ENCODE data around the gene CBLL2. TPM values are rescaled to one million over a fixed set of nuclear protein-coding genes. Genes with fewer than 3 reads are reported as not detected.

CBLL2 gene
- total and polyA plus RNA-seq, 3 donors from 2014 or later: 2.2 to 14.8 (median 4.3) TPM

DNA sequence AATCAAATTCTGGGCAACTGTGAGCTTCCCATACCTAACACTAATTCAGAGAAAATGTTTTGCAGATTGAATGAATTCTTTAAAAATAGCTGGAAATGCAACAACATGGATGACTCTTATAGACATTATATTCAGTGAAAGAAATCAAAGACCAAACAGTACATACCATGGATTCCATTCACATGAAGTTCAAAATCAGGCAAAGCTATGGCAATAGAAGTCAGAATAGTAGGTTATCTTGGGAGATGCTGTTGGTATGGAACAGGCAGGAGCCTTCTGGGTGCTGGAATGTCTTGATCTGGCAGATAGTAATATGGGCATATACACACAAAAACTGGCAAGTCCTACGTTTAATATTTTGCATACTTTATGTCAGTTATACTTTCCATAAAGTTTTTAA is 25.5 kb upstream of the CBLL2 start:
- DNase-seq: no peak
- Histone ChIP-seq H3K4me1 (no peaks in the 10 kb centered on the region), H3K27me3 (no peaks in the 10 kb centered on the region), H3K4me3 (no peak overlapping the region), H3K9me3 (no peaks in the 10 kb centered on the region), H3K36me3 (ENCODE audit: low read depth, missing control alignments) (no peaks in the 10 kb centered on the region), H3K27ac (no peak overlapping the region)
- intact Hi-C loops (cut with DNase I; ENCODE audit: low total_unique reads): no loop called here
- TF ChIP-seq, protein P1, sequence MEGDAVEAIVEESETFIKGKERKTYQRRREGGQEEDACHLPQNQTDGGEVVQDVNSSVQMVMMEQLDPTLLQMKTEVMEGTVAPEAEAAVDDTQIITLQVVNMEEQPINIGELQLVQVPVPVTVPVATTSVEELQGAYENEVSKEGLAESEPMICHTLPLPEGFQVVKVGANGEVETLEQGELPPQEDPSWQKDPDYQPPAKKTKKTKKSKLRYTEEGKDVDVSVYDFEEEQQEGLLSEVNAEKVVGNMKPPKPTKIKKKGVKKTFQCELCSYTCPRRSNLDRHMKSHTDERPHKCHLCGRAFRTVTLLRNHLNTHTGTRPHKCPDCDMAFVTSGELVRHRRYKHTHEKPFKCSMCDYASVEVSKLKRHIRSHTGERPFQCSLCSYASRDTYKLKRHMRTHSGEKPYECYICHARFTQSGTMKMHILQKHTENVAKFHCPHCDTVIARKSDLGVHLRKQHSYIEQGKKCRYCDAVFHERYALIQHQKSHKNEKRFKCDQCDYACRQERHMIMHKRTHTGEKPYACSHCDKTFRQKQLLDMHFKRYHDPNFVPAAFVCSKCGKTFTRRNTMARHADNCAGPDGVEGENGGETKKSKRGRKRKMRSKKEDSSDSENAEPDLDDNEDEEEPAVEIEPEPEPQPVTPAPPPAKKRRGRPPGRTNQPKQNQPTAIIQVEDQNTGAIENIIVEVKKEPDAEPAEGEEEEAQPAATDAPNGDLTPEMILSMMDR (IDR thresholded peaks at IDR 0.05): no peak
- no peak for TF ChIP-seq POLR2A (IDR thresholded peaks at IDR 0.05)
- 83 to 100% methylated on average over 1 of the region's 1 CpG for WGBS, 2 donors

DNA sequence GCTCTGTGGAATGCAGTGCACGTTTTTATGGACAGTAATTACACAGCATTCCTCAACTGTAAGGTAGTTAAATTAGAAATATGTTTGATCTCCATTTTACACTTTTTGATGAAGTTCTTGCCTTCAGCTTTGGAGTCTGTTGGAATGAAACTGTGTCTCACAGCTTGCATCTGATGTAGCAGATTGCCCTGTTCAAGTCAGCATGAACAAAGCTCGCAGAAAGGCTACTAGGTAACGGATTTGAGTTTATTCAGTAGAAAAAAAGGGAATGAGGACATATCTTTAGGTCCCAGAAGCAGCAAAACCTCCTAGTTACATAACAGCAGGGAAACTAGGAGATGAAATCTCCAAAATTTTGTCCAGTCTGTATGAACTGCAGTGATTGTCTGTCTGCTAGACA is 24.3 kb upstream of the CBLL2 start:
- Histone ChIP-seq H3K9me3 (no peaks in the 10 kb centered on the region), H3K27ac (no peak overlapping the region), H3K4me1 (no peaks in the 10 kb centered on the region), H3K36me3 (ENCODE audit: low read depth, missing control alignments) (no peaks in the 10 kb centered on the region), H3K4me3 (no peak overlapping the region), H3K27me3 (no peaks in the 10 kb centered on the region)
- intact Hi-C loops (cut with DNase I; ENCODE audit: low total_unique reads): no loop called here
- TF ChIP-seq, protein P1 (IDR thresholded peaks at IDR 0.05): no peak
- TF ChIP-seq POLR2A (IDR thresholded peaks at IDR 0.05): no peak
- WGBS, 2 donors: 69 to 86% methylated on average over 3 of the region's 3 CpGs
- no peak for DNase-seq

DNA sequence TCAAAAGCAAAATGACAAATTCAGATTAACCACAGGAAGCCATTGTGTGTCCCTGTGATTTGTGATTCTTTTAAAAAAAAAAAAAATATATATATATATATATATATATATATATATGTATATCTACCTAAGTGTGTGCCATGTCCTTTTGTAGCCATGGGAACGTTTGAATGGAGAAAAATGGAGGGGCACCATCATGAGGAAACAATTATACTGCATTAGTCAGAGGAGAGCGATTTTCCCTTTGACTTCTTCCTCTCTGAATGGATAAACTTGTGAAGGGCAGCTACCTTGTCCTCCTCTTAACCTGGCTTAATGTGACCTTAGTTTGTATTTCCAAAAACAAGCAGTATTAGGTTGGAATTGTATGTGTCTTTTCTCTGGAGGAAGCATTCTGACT is 23.3 kb upstream of the CBLL2 start:
- no peak for DNase-seq
- H3K27me3 ChIP-seq: no peaks in the 10 kb centered on the region
- no peak for TF ChIP-seq POLR2A (IDR thresholded peaks at IDR 0.05)
- TF ChIP-seq, protein P1 (IDR thresholded peaks at IDR 0.05): no peak
- WGBS, 2 donors: 75 to 83% methylated on average over 2 of the region's 2 CpGs
- no peaks in the 10 kb centered on the region for H3K9me3 ChIP-seq
- no peaks in the 10 kb centered on the region for H3K4me1 ChIP-seq
- H3K4me3 ChIP-seq: no peak overlapping the region
- H3K36me3 ChIP-seq (ENCODE audit: low read depth, missing control alignments): no peaks in the 10 kb centered on the region
- no peak overlapping the region for H3K27ac ChIP-seq
- intact Hi-C loops (cut with DNase I; ENCODE audit: low total_unique reads): no loop called here

DNA sequence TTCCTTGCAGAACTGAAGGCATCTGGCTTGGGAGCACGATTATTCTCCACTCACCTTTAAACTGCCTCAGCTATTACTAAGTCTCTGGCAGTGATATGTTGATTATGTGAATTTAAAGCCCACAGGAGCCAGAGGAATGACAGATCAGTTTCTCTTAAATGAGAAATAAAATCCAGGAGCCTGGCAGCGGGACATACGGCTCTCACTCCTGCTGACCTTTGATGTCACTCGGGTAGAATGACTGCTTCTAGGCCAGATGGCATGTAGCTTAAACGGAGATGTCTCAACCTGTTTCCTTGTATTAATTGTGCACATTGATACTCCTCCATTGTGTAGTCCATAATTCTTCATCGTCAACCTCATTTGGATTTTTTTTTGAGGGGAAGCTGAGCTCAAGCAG is 4.0 kb upstream of the CBLL2 start:
- H3K36me3 ChIP-seq (ENCODE audit: low read depth, missing control alignments): no peaks in the 10 kb centered on the region
- no peak for DNase-seq
- H3K27ac ChIP-seq: no peak overlapping the region
- no peak overlapping the region for H3K4me3 ChIP-seq
- H3K9me3 ChIP-seq: no peaks in the 10 kb centered on the region
- TF ChIP-seq POLR2A (IDR thresholded peaks at IDR 0.05): no peak
- TF ChIP-seq, protein P1 (IDR thresholded peaks at IDR 0.05): no peak
- H3K4me1 ChIP-seq: no peaks in the 10 kb centered on the region
- H3K27me3 ChIP-seq: no peaks in the 10 kb centered on the region
- intact Hi-C loops (cut with DNase I; ENCODE audit: low total_unique reads): no loop called here
- 75 to 86% methylated on average over 3 to 6 of the region's 6 CpGs for WGBS, 2 donors

DNA sequence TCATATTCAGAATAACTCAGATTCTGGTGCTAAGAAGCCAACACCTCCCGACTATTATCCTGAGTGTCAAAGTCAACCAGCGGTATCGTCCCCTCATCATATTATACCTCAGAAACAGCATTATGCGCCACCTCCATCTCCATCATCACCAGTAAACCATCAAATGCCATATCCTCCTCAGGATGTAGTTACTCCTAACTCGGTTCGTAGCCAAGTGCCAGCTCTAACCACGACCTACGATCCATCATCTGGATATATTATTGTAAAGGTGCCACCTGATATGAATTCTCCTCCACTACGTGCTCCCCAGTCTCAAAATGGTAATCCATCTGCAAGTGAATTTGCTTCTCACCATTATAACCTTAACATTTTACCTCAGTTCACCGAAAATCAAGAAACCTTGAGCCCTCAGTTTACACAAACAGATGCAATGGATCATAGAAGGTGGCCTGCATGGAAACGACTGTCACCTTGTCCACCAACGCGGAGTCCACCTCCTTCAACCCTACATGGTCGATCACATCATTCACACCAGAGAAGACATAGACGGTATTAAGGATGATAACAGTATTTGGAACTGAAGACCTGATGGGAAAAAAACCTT is 1.1 kb downstream of the CBLL2 start:
- Histone ChIP-seq H3K36me3 (ENCODE audit: low read depth, missing control alignments) (no peaks in the 10 kb centered on the region), H3K4me3 (no peak overlapping the region), H3K4me1 (no peaks in the 10 kb centered on the region), H3K9me3 (no peaks in the 10 kb centered on the region), H3K27me3 (no peaks in the 10 kb centered on the region), H3K27ac (no peak overlapping the region)
- intact Hi-C loops (cut with DNase I; ENCODE audit: low total_unique reads): no loop called here
- no peak for DNase-seq
- WGBS, 2 donors: 72% methylated on average over 15 of the region's 15 CpGs
- TF ChIP-seq, protein P1 (IDR thresholded peaks at IDR 0.05): no peak
- no peak for TF ChIP-seq POLR2A (IDR thresholded peaks at IDR 0.05)
